ENCODE measurements around the gene ANKRD1.
A peak's percentile ranks its signal among the peaks of the same experiment; 100 is the strongest.
"Not testable (repeated sequence)": the region's sequence is repeated elsewhere in the genome, so short reads cannot be mapped to it uniquely, and the experiment has no call there.

ANKRD1 gene

GRCh38 chr10:90912174-90912573 is 8.7 kb downstream of the ANKRD1 start:
- TF ChIP-seq MAX (IDR thresholded peaks at IDR 0.05; ENCODE audit: low read depth, low read length) (no peak), CTCF (IDR thresholded peaks at IDR 0.05; ENCODE audit: low read depth, low read length) (no peak), MYC (IDR thresholded peaks at IDR 0.05; ENCODE audit: low read depth, low read length) (no peak), POLR2A (IDR thresholded peaks at IDR 0.05; ENCODE audit: extremely low read depth, insufficient read length) (no peak)
- H3K4me3 ChIP-seq (ENCODE audit: low read depth, low read length): no peak overlapping the region
- no peak for DNase-seq (ENCODE audit: low read depth)

DNA sequence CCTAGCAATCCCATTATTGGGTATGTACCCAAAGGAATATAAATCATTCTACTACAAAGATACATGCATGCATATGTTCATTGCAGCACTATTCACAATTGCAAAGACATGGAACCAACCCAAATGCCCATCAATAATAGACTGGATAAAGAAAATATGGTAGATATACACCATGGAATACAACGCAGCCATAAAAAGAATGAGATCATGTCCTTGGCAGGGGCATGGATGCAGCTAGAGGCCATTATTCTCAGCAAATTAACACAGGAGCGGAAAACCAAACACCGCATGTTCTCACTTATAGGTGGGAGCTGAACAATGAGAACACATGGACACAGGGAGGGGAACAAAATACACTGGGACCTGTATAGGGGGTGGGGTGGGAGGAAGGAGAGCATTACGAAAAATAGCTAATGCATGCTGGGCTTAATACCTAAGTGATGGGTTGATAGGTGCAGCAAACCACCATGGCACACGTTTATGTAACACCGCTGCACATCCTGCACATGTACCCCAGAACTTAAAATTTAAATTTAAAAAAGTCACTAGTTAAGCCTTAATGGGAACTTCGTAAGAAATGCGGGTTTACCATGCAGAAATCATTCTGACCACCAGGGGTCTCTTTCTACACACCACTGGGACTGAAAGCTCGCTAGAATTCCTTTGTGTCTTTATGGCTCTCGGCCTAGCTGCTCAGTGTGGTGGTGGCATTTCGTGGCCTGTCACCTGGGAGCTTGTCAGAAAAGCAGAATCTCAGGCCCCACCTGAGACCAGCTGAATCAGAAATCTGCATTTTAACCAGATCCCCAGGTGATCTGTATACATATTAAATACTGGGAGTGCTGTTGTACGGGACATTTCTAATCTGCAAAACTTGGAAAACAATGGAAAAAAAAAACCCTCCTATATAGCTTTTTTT is 9.5 kb downstream of the ANKRD1 start:
- peak; percentile 74 for DNase-seq (ENCODE audit: low read depth)
- H3K4me3 ChIP-seq (ENCODE audit: low read depth, low read length): no peak overlapping the region
- TF ChIP-seq POLR2A (IDR thresholded peaks at IDR 0.05; ENCODE audit: extremely low read depth, insufficient read length): no peak
- TF ChIP-seq CTCF (IDR thresholded peaks at IDR 0.05; ENCODE audit: low read depth, low read length): peak; percentile 71
- TF ChIP-seq MAX (IDR thresholded peaks at IDR 0.05; ENCODE audit: low read depth, low read length): no peak
- TF ChIP-seq MYC (IDR thresholded peaks at IDR 0.05; ENCODE audit: low read depth, low read length): no peak

DNA sequence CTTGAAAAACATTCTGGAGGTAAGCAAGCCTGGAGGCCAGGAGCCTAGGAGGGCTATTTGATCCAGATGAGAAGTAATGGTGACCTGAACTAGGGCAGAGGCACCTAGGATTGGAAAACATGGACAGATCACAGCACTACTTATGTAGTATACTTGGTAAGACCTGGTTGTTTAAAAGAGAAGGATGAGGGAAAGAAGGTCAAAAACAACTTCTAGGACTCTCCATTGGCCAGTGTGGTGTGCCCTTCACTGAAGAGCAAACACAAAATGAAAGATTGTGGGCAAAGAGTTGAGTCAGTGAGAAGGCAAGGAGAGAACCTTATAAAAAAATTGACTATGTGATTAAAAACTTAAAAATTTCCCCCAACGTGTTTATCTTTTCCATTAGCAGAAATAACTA is 14.3 kb downstream of the ANKRD1 start:
- no peak overlapping the region for H3K4me3 ChIP-seq (ENCODE audit: low read depth, low read length)
- no peak for TF ChIP-seq CTCF (IDR thresholded peaks at IDR 0.05; ENCODE audit: low read depth, low read length)
- TF ChIP-seq POLR2A (IDR thresholded peaks at IDR 0.05; ENCODE audit: extremely low read depth, insufficient read length): no peak
- no peak for TF ChIP-seq MAX (IDR thresholded peaks at IDR 0.05; ENCODE audit: low read depth, low read length)
- no peak for TF ChIP-seq MYC (IDR thresholded peaks at IDR 0.05; ENCODE audit: low read depth, low read length)
- no peak for DNase-seq (ENCODE audit: low read depth)

- no peak for DNase-seq (ENCODE audit: low read depth)
- no peak for TF ChIP-seq POLR2A (IDR thresholded peaks at IDR 0.05; ENCODE audit: extremely low read depth, insufficient read length)
- no peak for TF ChIP-seq CTCF (IDR thresholded peaks at IDR 0.05; ENCODE audit: low read depth, low read length)
- no peak for TF ChIP-seq MYC (IDR thresholded peaks at IDR 0.05; ENCODE audit: low read depth, low read length)
- no peak for TF ChIP-seq MAX (IDR thresholded peaks at IDR 0.05; ENCODE audit: low read depth, low read length)
- H3K4me3 ChIP-seq (ENCODE audit: low read depth, low read length): no peak overlapping the region
These were observed 15.0 kb downstream of the ANKRD1 start for GRCh38 chr10:90905925-90906324.

- not testable (repeated sequence) for H3K4me3 ChIP-seq (ENCODE audit: low read depth, low read length); DNase-seq (ENCODE audit: low read depth)
These were observed 24.0 kb downstream of the ANKRD1 start for GRCh38 chr10:90896916-90897315.

- TF ChIP-seq MAX (IDR thresholded peaks at IDR 0.05; ENCODE audit: low read depth, low read length) (no peak), MYC (IDR thresholded peaks at IDR 0.05; ENCODE audit: low read depth, low read length) (no peak), CTCF (IDR thresholded peaks at IDR 0.05; ENCODE audit: low read depth, low read length) (no peak), POLR2A (IDR thresholded peaks at IDR 0.05; ENCODE audit: extremely low read depth, insufficient read length) (no peak)
- DNase-seq (ENCODE audit: low read depth): no peak
- H3K4me3 ChIP-seq (ENCODE audit: low read depth, low read length): no peak overlapping the region
These were observed 27.7 kb downstream of the ANKRD1 start for GRCh38 chr10:90893190-90893589.
